Gastrocnemius medialis (tissue), 4 donors: ENCODE results near the gene ENC1.

ENCODE experiments used
- CTCF ChIP-seq, 5 experiments: fragments of 450-650 bp in 3 of 5; fragments of 200-600 bp in 2 of 5; sonication (generic) in 2 of 5; IDR thresholded peaks in 4 of 5; conservative IDR thresholded peaks in 1 of 5; 1 replicate in 4 of 5; 2 replicates in 1 of 5; pipeline ENCODE4 v1.5.1; 2016 to 2019; ENCODE audit warnings: antibody characterized with exemption in 5 of 5, mild to moderate bottlenecking in 3 of 5, moderate library complexity in 3 of 5
- POLR2A ChIP-seq, 2 donors: fragments of 450-650 bp; IDR thresholded peaks; one replicate each; pipeline ENCODE4 v1.6.1; 2017; ENCODE audit warnings: antibody characterized with exemption in 2 of 2, mild to moderate bottlenecking in 2 of 2, moderate library complexity in 2 of 2

GRCh38 chr5:74655716-74656115, 15.2 kb upstream of the ENC1 start:
- TF ChIP-seq CTCF (IDR thresholded peaks at IDR 0.05 in 4 of 5, conservative IDR thresholded peaks at IDR 0.05 in 1 of 5) = no peak
- TF ChIP-seq POLR2A (IDR thresholded peaks at IDR 0.05) = no peak
